Gastroesophageal sphincter (tissue), 3 donors: ENCODE results near the gene RAPGEF3.

Experiments used
- EP300 ChIP-seq: sonication (generic); formaldehyde crosslinking; IDR thresholded peaks from one replicate; pipeline ENCODE4 v1.6.1; 2017; ENCODE audit warnings: antibody characterized with exemption, mild to moderate bottlenecking
- POLR2AphosphoS5 ChIP-seq: sonication (generic); formaldehyde crosslinking; IDR thresholded peaks from one replicate; pipeline ENCODE4 v1.6.1; 2017; ENCODE audit warnings: antibody characterized with exemption
- TF ChIP-seq, protein P1 (sequence below), 4 experiments: fragments of 200-600 bp in 2 of 4; fragments of 450-650 bp in 2 of 4; sonication (generic) in 1 of 4; IDR thresholded peaks; one replicate each; pipeline ENCODE4 v1.5.1; 2017 to 2019; ENCODE audit warnings: antibody characterized with exemption in 4 of 4, mild to moderate bottlenecking in 2 of 4, moderate library complexity in 2 of 4

- TF ChIP-seq, protein P1, sequence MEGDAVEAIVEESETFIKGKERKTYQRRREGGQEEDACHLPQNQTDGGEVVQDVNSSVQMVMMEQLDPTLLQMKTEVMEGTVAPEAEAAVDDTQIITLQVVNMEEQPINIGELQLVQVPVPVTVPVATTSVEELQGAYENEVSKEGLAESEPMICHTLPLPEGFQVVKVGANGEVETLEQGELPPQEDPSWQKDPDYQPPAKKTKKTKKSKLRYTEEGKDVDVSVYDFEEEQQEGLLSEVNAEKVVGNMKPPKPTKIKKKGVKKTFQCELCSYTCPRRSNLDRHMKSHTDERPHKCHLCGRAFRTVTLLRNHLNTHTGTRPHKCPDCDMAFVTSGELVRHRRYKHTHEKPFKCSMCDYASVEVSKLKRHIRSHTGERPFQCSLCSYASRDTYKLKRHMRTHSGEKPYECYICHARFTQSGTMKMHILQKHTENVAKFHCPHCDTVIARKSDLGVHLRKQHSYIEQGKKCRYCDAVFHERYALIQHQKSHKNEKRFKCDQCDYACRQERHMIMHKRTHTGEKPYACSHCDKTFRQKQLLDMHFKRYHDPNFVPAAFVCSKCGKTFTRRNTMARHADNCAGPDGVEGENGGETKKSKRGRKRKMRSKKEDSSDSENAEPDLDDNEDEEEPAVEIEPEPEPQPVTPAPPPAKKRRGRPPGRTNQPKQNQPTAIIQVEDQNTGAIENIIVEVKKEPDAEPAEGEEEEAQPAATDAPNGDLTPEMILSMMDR (IDR thresholded peaks at IDR 0.05), result no peak
- TF ChIP-seq POLR2AphosphoS5 (no peak), EP300 (no peak)
Measured at GRCh38 chr12:47732504-47732903, 26.2 kb downstream of the RAPGEF3 start.
